ENCODE data around the gene DIAPH1.

- TF ChIP-seq SP1 (IDR thresholded peaks at IDR 0.05), result no peak
- TF ChIP-seq, protein P1, sequence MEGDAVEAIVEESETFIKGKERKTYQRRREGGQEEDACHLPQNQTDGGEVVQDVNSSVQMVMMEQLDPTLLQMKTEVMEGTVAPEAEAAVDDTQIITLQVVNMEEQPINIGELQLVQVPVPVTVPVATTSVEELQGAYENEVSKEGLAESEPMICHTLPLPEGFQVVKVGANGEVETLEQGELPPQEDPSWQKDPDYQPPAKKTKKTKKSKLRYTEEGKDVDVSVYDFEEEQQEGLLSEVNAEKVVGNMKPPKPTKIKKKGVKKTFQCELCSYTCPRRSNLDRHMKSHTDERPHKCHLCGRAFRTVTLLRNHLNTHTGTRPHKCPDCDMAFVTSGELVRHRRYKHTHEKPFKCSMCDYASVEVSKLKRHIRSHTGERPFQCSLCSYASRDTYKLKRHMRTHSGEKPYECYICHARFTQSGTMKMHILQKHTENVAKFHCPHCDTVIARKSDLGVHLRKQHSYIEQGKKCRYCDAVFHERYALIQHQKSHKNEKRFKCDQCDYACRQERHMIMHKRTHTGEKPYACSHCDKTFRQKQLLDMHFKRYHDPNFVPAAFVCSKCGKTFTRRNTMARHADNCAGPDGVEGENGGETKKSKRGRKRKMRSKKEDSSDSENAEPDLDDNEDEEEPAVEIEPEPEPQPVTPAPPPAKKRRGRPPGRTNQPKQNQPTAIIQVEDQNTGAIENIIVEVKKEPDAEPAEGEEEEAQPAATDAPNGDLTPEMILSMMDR (IDR thresholded peaks at IDR 0.05; ENCODE audit: low read depth, low read length, missing input control), result no peak
- TF ChIP-seq YY1 (IDR thresholded peaks at IDR 0.05), result no peak
- TF ChIP-seq NR2F2 (IDR thresholded peaks at IDR 0.05), result no peak
- no peak for TF ChIP-seq ZBTB33 (IDR thresholded peaks at IDR 0.05)
- no peak for TF ChIP-seq MAX (IDR thresholded peaks at IDR 0.05)
- no peak for TF ChIP-seq RAD21 (IDR thresholded peaks at IDR 0.05)
These were observed 19.1 kb upstream of the DIAPH1 start for GRCh38 chr5:141637767-141638419.

Measured in liver (tissue), 3 donors.